Inferior parietal cortex (tissue), 1 donor: ENCODE measurements around the gene SH2D4B.
"Not testable (repeated sequence)": the region's sequence is repeated elsewhere in the genome, so short reads cannot be mapped to it uniquely, and the experiment has no call there.

Source experiments
- DNase-seq: peaks from one replicate; pipeline ENCODE4 v3.0.0-alpha.2; 2016; ENCODE audit errors: extremely low spot score

The SH2D4B gene

DNA sequence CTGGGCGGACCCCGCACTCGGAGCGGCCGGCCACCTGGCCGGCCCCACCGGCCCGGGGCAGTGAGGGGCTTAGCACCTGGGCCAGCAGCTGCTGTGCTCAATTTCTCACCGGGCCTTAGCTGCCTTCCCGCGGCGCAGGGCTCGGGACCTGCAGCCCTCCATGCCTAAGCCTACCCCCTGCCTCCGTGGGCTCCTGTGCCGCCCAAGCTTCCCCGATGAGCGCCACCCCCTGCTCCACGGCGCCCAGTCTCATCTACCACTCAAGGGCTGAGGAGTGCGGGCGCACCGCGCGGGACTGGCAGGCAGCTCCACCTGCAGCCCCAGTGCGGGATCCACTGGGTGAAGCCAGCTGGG, 5.6 kb downstream of the SH2D4B start:
- not testable (repeated sequence) for DNase-seq

DNA sequence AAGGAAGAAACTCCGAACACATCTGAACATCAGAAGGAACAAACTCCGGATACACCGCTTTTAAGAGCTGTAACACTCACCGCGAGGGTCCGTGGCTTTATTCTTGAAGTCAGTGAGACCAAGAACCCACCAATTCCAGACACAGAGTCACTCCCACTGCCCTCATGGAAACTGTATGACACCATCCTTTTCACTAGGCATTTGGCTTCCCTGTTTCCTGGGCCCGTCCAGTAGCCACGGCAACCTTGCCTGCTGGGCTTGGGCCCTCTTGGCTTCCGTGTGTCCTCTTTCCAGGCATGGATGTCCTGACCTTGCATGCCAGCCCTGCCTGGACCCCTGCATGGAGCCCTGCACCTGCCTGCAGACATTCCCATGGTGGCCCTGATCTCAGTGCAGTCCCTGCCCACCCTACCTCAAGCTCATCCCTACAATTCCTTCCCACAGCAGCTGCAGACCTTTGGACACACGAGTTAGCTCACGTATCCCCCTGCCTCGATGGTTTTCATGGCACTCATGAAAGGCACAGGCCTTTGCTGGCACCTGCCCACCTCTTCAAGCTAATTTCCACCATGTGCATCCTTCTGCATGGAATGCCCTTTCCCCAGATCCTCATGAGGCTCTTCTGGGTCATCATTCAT, 6.7 kb downstream of the SH2D4B start:
- no peak for DNase-seq

DNA sequence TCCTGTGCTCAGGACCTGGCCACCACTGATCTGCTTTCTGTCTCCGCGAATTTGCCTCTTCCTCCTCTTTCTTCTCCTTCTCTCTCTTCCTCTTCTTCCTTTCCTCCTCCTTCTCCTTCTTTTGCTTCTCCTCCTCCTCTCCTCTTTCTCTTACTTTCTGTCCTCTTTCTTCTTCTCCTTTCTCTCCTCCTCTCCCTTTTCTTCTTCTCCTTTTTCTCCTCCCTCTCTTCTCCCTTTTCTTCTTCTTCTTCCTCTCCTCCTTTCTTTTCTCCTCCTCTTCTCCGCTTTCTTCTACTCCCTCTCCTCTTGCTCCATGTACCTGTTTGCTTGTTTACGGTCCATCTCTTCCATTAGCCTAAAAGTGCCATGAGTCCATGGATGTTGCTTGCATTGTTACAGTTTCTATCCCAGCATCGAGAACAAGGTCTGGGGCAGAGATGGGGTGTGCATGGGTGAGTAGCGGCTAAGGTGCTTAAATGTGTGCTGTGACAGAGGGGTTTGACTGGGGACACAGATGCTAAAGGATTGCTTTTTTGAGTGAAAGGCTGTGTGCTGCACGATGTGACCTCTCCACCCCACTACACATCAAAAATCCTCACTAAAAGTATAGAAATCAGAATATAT, 7.7 kb downstream of the SH2D4B start:
- DNase-seq: no peak

DNA sequence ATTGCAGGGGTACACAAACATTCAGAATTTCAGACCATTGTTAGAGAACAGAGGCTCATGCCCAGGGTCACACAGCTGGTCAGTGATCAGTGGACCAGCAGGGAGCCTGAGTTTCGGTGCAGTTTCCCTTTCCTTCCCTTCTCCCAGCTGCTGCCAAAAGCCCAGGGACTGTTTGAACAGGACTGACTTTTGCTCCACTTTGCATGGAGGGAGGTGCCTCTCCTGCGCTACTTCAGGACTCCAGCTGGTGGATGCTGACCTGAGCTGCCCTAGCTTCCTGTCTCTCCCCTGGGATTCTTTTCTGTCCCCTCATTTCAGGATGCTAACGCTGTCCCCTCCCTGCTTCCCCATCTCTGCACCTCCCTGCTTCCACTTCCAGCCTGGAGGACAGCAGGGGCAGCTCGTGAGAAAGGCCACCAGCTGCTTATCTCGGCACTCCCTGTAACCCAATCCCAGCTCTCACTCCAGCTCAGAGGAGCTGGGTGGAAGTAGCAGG, 14.5 kb downstream of the SH2D4B start:
- no peak for DNase-seq

DNA sequence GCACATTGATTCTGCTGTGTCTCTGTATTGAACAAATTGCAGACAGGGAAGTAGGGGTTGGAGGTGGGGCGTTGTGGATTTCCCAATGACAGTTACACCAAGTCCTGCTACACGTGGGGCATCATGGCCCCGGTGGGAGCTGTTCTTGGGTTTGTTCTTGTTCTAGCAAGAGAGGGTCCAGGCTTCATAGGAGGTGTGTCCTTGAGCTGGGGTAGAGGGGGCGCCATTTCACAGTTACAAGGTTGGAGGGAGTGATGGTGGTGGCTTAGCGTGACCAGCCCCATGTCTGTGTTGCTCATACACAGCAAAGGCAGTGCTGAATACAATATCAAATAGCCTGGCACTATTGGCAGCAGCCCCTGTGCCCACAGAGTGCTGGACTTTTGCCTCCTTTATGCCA, 15.7 kb downstream of the SH2D4B start:
- DNase-seq: no peak

DNA sequence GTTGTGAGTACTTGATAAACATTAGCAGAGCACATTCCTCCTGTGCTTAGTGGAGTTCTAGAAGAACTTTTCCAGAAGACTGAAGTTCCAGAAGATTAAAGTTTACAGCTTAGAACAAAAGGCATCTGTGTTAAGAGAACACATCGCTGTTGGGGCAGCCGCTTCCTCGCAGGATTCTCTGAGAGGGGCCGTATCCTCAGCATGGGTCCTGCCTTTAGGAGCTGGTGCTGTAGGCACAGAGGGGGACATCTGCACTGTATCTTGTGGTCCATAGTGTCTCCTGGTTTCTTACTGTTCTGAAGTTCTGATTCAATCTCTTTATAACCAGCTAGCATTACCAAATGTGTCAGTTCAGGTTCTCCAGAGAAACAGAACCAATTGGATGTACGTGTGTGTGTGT, 16.3 kb downstream of the SH2D4B start:
- DNase-seq: no peak

DNA sequence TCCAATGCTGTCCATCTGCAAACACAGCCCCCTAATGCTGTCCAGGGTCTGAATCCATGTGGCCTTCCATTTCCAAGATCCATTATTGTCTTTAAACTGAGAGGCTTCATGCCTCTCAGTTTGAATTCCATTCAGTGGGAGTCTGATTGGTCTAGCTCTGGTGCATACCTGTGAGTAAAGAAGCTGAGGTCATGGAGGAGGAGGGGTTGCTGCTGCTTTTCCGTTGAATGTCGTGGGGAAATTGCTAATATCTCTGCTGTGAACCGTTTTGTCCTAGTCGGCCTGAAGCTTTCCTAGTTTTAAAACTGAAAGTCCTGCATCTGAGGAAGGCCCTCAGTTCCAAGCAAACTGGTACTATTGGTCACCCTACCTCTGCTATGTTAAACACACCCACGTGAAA, 17.7 kb downstream of the SH2D4B start:
- no peak for DNase-seq

DNA sequence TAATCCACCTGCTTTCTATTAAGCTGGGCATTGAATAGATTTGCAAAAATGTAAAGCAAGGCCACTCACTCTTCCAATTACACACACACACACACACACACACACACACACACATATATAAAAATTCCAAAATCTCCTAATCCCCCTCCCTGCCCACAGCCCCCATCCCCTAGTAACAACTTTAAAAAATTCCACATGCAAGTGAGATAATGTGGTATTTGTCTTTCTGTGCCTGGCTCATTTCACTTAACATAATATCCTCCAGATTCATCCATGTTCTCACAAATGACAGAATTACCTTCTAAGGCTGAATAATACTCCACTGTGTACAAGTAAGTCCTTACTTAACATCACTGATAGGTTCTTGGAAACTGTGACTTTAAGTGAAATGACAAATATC, 24.2 kb downstream of the SH2D4B start:
- no peak for DNase-seq

DNA sequence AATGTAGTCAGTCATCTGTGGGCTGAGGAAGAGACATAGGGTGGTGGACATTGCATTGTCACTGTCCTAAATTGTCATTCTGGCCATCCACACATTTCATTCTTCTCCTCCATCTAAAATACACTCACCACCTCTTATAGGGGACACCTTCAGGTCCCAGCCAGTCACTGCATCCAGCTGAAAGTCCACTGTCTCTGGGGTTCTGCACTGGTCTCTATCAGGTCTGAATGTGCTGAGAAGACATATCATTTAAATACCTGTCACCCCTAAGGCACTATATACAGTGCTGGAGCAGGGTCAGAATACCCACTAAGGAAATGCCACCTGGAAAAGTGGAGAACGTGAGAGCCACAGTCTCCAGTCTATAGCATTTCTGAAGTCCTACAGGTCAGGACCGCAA, 29.6 kb downstream of the SH2D4B start:
- DNase-seq: no peak

DNA sequence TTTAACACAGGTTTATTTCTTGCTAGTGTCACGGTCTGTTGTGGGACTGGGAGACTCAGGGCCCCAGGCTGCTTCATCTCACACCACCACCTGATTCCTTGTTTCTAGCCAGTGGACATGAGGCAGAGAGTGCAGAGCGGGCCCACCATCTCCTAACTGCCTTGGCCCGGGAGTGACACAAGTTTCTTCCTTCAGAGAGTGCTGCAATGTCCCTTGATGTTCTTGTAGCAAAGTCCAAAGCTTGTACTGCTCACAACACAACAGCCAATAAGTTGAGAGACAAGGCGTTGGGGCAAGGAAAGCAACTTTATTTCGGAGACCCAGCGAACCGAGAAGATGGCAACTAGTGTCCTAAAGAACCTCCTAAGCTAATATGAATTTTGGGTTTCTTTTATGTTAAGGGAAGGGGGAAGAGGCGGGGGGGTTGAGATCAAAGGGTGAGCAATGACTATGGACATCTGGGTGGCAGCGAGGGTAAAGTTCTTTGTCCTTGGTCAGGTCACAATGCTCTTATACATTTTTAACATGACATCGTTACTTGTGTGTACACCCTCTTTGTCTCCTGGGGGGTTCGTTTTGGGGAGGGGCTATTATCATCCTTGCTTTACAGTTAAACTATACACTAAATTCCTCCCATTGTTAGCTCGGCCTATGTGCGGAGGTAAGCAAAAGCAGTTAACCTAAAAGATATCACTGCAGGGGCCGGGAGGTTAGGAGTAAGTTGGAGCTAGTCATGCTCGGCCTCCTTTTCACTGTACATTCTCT, 31.6 kb downstream of the SH2D4B start:
- DNase-seq: no peak

DNA sequence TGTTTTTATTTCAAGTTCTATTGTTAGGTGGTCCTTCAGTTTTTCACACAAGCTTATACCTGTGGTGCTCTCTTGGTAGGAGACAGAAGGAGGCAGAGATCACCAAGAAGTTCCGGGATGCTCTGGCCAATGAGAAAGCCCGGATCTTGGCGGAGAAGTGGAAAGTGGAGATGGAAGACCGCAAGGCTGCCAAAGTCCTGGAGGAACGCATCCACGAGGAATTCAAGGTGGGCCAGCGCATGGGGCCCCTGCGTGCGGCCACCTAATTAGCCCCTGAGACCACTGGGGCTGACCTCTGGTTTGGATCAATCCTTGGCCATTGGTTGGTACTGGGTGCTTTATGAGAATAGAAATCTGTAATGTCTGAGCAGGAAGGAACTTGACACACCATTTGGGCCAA, 33.6 kb downstream of the SH2D4B start:
- DNase-seq: no peak

DNA sequence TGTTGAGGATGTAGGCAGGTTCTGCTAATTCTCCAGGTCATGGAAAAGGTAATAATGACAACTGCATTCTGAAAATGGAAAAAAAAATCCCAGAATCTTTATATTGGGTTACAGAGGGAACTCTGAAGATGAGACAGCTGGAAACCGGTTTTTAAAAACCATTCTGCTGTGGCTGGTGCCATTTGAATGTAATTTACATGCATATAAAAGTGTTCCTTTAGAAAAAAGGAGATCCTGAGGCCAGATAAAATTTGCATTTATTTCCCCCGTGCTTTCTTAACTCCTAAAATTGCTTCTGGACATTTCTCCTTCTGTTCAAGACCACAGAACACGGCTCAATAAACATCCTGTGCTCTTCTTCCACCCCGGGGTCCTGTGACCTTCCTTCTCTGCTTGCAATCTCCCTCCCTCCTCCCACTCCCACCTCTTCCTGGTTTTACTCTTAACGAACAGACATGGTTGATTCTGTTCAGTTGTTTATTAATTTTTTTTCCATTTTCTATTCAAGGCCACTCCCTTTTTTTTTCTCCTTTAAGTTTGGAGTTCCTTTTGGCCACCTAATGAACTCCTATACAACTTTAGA, 41.6 kb downstream of the SH2D4B start:
- DNase-seq: no peak

DNA sequence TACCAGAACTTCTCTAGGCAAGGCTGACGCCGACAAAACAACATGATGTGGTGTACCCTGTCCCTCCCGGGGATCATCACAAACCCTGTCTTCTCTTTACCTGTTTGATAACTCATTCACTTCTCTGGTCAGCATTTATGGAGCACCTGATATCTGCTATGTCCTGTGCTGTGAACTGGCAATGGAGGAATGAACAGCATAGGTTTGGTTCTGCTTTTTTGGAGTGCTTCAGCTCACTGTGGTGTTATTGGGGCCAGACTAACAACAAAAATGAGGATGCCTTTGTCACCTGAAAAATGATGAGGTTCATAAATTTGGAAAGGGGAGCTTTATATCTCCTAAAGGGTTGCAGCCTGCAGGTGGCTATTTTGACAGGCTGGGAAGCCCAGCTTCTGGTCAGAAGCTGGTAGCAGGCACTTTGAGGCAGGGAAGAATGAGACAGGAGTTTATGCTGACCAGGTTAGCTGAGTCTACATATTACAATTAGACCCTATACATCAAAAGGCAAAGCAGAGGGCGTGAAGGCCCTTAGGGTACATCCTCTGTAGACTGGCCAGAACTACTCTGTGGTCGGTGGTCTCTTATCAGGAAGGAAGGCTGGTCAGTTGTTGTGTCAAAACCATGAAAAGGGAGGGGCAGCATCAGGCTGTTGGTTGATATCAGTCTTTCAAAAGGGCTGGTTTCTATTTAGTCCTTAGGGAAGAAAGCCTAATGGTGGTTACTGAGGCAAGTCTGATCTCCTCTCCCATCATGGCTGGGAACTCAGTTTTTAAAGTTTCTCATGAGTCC, 42.3 kb downstream of the SH2D4B start:
- DNase-seq: no peak

DNA sequence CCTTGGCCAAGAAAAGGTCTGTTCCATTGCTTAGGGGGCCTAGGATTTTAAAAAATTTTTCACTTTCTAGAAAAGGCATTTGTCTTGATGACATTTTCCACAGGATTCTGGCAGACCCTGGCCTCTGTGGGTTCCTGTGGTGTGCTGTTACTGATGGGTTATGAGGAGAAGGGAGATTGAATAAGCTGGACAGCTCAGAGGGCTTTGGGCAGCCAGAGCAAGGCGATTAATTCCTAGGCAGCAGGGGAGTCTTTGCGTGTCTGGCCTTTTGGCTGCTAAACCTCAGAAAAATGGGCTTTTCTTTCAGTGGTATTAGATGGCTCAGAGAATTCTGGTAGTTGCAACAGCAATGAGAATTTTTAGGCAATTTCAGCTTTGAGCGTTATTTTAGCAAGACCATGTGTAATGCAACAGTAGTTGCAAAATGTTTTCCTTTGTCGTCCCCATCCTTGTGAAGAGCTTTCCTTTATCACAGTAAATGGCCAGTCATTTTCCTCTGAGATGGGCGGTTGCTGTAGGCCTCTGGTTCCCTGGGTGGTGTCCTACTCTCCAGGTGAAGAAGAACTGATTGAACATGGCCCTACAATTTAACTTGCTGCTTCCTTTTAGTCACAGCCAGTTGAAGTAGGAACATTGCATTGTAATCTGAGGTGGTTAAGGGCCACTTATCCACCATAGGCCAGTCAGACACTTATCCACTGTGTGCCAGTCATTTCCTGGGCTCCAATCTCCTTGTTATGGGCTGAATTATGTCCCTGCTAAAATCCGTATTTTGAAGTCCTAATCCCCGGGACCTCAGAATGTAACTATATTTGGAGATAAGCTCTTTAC, 43.2 kb downstream of the SH2D4B start:
- no peak for DNase-seq

DNA sequence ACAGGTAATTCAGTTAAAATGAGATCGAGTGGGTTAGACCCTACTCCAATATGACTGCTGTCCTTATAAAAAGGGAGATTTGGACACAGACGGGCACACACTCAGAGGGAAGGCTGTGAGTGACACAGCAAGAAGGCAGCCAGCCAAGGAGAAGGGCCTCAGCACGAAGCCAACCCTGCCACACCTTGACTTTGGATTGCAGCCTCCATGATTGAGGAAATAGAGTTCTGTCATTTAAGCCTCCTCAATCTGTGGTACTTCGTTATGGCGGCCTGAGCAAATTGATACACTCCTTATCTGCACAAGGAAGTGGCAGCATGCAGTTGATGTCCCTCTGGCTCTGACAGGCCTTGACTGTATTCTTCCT, 43.8 kb downstream of the SH2D4B start:
- DNase-seq: no peak

DNA sequence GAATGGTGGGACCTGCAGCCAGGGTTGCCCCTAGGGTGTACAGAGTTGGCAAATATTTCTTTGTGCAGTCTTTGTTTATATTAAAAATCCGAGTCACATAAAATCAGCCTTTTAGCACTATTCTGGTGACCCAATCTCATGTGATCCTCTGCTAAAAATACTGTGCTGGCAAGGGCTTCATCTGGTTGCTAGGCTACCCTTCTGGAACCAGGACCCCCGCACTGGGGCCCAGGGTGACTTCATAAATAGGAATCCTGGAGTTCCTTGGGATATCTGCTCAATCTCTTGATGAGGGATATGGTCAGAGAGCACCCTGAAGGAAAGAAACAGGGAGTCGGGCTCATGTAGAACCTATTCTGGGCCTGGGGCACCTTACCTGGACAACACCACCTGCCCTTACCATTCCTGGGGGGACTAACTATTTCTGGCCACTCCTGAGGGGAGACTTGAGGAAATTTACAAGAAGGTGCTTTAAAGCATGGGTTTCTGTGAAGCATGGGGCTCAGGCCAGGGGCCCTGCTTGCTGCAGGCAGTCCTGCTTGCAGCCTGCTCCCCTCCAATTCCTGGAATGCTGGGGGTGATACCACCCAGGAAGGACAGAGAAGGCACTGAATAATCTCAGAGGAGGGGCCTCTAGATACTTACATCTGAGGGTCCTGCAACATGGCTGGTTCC, 44.7 kb downstream of the SH2D4B start:
- DNase-seq: no peak

DNA sequence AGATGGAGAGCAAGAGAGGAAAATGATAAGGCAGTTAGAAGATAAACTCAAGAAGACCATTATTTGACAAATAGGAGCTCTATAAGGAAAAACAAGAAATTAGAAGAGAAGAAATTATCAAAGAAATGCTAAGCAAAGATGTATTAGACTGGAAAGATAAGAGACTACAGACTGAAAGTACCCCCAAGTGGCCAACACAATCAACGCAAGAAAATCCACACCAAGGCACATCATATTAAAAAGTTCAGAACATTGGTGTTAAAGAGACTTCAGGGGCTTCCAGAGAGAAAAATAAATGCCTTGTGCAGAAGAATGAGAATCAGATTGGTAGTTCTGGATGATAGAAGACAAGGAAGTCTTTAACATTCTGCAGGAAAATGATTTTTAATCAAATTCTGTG, 46.0 kb downstream of the SH2D4B start:
- DNase-seq: no peak

DNA sequence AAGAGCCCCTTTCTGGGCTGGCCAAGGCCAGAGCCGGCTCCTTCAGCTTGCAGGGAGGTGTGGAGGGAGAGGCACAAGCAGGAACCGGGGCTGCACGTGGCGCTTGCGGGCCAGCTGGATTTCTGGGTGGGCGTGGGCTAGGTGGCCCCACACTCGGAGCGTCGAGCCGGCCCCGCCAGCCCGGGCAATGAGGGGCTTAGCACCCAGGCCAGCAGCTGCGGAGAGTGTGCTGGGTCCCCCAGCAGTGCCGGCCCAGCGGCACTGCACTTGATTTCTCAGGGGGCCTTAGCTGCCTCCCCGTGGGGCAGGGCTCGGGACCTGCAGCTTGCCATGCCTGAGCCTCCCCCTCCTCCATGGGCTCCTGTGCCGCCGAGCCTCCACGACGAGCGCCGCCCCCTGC, 48.1 kb downstream of the SH2D4B start:
- no peak for DNase-seq

DNA sequence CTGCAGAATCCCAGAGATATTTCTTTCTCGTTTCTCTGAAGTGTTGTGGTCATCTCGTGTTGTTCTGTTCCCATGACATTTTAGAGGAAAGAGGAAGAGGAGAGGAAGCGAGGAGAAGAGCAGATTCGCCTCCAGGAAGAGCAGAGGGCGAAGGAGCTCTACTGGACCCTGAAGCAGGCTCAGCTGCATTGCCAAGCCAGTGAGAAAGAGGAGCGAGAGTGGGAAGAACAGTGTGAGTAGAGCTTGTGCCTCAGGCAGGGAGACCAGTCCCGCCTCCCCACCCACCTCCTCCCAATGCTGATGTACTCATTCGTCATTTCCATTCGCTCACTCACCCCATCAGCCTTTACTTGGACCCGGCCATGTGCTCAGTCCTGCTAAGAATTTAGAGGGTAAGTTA, 50.8 kb downstream of the SH2D4B start:
- DNase-seq: no peak

DNA sequence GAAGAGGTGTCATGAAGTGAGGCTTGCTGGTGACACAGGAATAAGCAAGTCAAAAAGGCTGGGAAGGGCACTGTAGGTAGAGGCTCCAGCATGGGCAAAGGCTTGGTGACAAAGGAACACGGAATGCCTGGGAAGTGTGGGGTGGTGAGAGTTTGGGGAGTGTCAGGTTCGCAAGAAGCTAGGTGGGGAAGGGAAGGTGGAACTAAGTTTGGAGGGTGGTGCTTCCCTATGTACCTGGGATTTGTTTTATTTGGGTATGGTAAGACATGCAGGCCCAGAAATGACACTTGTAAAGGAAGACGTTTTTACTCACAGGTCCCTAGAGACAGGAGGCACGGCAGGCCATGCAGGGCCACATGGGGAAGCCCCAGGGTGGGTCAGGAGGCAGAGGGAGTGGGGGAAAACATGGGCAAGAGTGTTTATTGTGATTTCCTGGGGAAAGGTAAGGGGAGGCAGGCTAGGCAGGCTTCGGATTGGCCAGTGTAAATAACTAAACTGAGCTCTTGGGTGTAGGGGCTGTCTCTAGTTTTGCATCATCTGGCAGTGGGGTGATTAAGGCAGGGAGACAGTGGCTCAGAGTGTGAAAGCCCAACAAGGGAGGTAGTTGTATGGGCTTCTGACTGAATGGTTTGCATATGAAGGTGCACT, 52.1 kb downstream of the SH2D4B start:
- no peak for DNase-seq
